SU-DHL-6 (cell line): ENCODE data around the gene KCTD6.

ENCODE experiments used
- EZH2phosphoT487 ChIP-seq: fragments of 200-600 bp; sonication (generic), shearing (Covaris generic); conservative IDR thresholded peaks from 2 replicates; pipeline ENCODE4 v1.6.1; 2018; ENCODE audit warnings: mild to moderate bottlenecking, antibody characterized with exemption, low read length, moderate library complexity, mixed read lengths
- TF ChIP-seq, protein P1 (sequence below): fragments of 200-600 bp; sonication (generic); IDR thresholded peaks from one replicate; pipeline ENCODE4 v1.5.1; 2017; ENCODE audit warnings: antibody characterized with exemption, mild to moderate bottlenecking, low read length, moderate library complexity; ENCODE audit not compliant: insufficient read depth, poor library complexity, severe bottlenecking

DNA sequence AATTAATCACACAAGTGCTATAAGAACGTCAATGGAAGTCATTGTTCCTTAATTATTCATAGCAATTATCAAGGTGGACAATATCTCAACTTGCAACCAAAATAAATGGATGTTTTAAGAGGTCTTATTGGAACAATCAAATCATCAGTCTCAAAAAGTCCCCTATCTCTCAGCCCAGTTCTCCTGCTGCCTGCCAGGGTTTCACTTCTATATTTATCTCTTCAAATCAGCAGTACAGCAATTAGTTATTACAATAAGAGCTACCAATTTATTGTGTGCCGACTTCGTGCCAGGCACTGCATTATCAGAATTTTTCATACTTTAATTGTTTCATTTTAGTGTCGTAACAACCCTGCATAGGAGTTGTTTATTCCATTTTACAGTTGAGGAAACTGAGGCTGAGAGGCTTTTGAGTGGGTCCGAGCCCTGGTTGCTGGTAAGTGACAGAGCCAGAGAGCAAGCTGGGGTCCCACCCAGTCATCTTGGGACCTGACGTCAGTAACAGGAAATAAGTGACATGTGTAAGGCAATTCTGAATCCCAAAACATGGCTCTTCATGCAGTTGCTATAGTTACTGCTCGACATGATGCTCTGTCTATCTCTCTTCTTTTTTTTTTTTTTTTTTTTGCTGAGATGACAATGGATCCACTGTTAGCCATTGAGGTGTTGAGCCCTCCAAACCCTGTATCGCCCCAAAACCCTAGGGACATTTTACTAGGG, 8.8 kb upstream of the KCTD6 start:
- TF ChIP-seq, protein P1, sequence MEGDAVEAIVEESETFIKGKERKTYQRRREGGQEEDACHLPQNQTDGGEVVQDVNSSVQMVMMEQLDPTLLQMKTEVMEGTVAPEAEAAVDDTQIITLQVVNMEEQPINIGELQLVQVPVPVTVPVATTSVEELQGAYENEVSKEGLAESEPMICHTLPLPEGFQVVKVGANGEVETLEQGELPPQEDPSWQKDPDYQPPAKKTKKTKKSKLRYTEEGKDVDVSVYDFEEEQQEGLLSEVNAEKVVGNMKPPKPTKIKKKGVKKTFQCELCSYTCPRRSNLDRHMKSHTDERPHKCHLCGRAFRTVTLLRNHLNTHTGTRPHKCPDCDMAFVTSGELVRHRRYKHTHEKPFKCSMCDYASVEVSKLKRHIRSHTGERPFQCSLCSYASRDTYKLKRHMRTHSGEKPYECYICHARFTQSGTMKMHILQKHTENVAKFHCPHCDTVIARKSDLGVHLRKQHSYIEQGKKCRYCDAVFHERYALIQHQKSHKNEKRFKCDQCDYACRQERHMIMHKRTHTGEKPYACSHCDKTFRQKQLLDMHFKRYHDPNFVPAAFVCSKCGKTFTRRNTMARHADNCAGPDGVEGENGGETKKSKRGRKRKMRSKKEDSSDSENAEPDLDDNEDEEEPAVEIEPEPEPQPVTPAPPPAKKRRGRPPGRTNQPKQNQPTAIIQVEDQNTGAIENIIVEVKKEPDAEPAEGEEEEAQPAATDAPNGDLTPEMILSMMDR, result no peak
- no peak for TF ChIP-seq EZH2phosphoT487
